ENCODE data around the gene PRL. TPM values are rescaled to one million over a fixed set of nuclear protein-coding genes. Genes with fewer than 3 reads are reported as not detected.

PRL gene
- total and polyA plus RNA-seq, 3 experiments from 2014 or later = 0.21 TPM; not detected in 2

- Mint-ChIP-seq H3K36me3 (no peaks in the 10 kb centered on the region), H3K4me3 (no peak overlapping the region), H3K27me3 (peaks cover 0 to 1% of the 10 kb centered on the region in 2 donors), H3K27ac (no peak overlapping the region), H3K4me1 (no peaks in the 10 kb centered on the region), H3K9me3 (peaks cover 4 to 22% (median 6%) of the 10 kb centered on the region in 5 donors)
- POLR2A ChIA-PET = no interaction called here
- CTCF ChIA-PET = no interaction called here
- Histone ChIP-seq H3K9me3 (ENCODE audit: low read length) (no peaks in the 10 kb centered on the region), H3K27me3 (ENCODE audit: insufficient read depth, low read length, poor library complexity, severe bottlenecking) (no peaks in the 10 kb centered on the region), H3K27ac (ENCODE audit: low read depth, low read length) (no peak overlapping the region), H3K36me3 (ENCODE audit: insufficient read depth, low read length) (no peaks in the 10 kb centered on the region), H3K4me3 (ENCODE audit: low read length) (no peak overlapping the region), H3K4me1 (ENCODE audit: insufficient read depth, low read length) (no peaks in the 10 kb centered on the region)
- DNase-seq = no peak
Measured at GRCh38 chr6:22288721-22289120, 8.1 kb downstream of the PRL start.

GRCh38 chr6:22284666-22285065, 12.2 kb downstream of the PRL start:
- ChIA-PET CTCF (no interaction called here), POLR2A (no interaction called here)
- Histone ChIP-seq H3K9me3 (ENCODE audit: low read length) (no peaks in the 10 kb centered on the region), H3K27me3 (ENCODE audit: insufficient read depth, low read length, poor library complexity, severe bottlenecking) (no peaks in the 10 kb centered on the region), H3K36me3 (ENCODE audit: insufficient read depth, low read length) (no peaks in the 10 kb centered on the region), H3K27ac (ENCODE audit: low read depth, low read length) (no peak overlapping the region), H3K4me1 (ENCODE audit: insufficient read depth, low read length) (no peaks in the 10 kb centered on the region), H3K4me3 (ENCODE audit: low read length) (no peak overlapping the region)
- no peaks in the 10 kb centered on the region for H3K4me1 Mint-ChIP-seq
- H3K9me3 Mint-ChIP-seq = peaks cover 2 to 13% (median 3%) of the 10 kb centered on the region in 5 donors
- no peak for DNase-seq
- H3K36me3 Mint-ChIP-seq = no peaks in the 10 kb centered on the region
- peaks cover 0 to 1% of the 10 kb centered on the region in 2 donors for H3K27me3 Mint-ChIP-seq
- no peak overlapping the region for H3K27ac Mint-ChIP-seq
- no peak overlapping the region for H3K4me3 Mint-ChIP-seq

GRCh38 chr6:22281341-22282085, 15.3 kb downstream of the PRL start:
- Histone ChIP-seq H3K4me3 (ENCODE audit: low read length) (no peak overlapping the region), H3K36me3 (ENCODE audit: insufficient read depth, low read length) (no peaks in the 10 kb centered on the region), H3K9me3 (ENCODE audit: low read length) (no peaks in the 10 kb centered on the region), H3K4me1 (ENCODE audit: insufficient read depth, low read length) (no peaks in the 10 kb centered on the region), H3K27ac (ENCODE audit: low read depth, low read length) (no peak overlapping the region), H3K27me3 (ENCODE audit: insufficient read depth, low read length, poor library complexity, severe bottlenecking) (no peaks in the 10 kb centered on the region)
- H3K4me3 Mint-ChIP-seq = no peak overlapping the region
- no peaks in the 10 kb centered on the region for H3K4me1 Mint-ChIP-seq
- CTCF ChIA-PET = no interaction called here
- H3K9me3 Mint-ChIP-seq = peaks cover 0 to 17% (median 6%) of the 10 kb centered on the region in 5 donors
- H3K27ac Mint-ChIP-seq = no peak overlapping the region
- H3K36me3 Mint-ChIP-seq = no peaks in the 10 kb centered on the region
- peaks cover 0 to 1% of the 10 kb centered on the region in 2 donors for H3K27me3 Mint-ChIP-seq
- no peak for DNase-seq
- POLR2A ChIA-PET = no interaction called here

GRCh38 chr6:22279427-22279826, 17.4 kb downstream of the PRL start:
- DNase-seq = no peak
- ChIA-PET CTCF (no interaction called here), POLR2A (no interaction called here)
- Histone ChIP-seq H3K27me3 (ENCODE audit: insufficient read depth, low read length, poor library complexity, severe bottlenecking) (no peaks in the 10 kb centered on the region), H3K4me1 (ENCODE audit: insufficient read depth, low read length) (no peaks in the 10 kb centered on the region), H3K27ac (ENCODE audit: low read depth, low read length) (no peak overlapping the region), H3K4me3 (ENCODE audit: low read length) (no peak overlapping the region), H3K36me3 (ENCODE audit: insufficient read depth, low read length) (no peaks in the 10 kb centered on the region), H3K9me3 (ENCODE audit: low read length) (no peaks in the 10 kb centered on the region)
- Mint-ChIP-seq H3K4me3 (no peak overlapping the region), H3K27me3 (no peaks in the 10 kb centered on the region), H3K9me3 (peaks cover 0 to 20% (median 10%) of the 10 kb centered on the region in 5 donors), H3K4me1 (no peaks in the 10 kb centered on the region), H3K27ac (no peak overlapping the region), H3K36me3 (no peaks in the 10 kb centered on the region)

DNA sequence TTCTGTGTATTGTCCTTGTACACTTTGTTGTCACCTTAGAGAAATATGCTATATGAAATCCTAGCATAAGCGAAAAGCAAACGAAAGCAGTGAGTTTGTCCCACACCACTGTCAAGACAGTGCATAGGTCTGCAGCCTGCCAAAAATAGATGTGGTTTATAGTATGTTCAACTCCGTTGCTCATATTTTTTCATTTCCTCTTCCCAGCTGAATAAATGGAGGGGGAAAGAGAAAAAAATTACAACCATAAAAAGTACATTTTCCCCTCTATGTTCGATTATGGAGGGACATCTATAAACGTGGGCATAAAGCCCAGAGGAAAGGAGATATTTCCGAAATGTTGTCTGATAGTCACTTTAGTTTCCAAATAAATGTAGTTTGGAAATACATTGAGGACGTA, 25.8 kb downstream of the PRL start:
- Mint-ChIP-seq H3K4me1 (no peaks in the 10 kb centered on the region), H3K4me3 (no peak overlapping the region), H3K27ac (no peak overlapping the region), H3K27me3 (no peaks in the 10 kb centered on the region), H3K9me3 (peaks cover 2 to 13% (median 6%) of the 10 kb centered on the region in 5 donors), H3K36me3 (peaks cover 0 to 3% (median 0%) of the 10 kb centered on the region in 3 donors)
- no peak overlapping the region for H3K27ac ChIP-seq (ENCODE audit: low read depth, low read length)
- H3K4me1 ChIP-seq (ENCODE audit: insufficient read depth, low read length) = no peaks in the 10 kb centered on the region
- no peak overlapping the region for H3K4me3 ChIP-seq (ENCODE audit: low read length)
- POLR2A ChIA-PET = no interaction called here
- CTCF ChIA-PET = no interaction called here
- no peaks in the 10 kb centered on the region for H3K27me3 ChIP-seq (ENCODE audit: insufficient read depth, low read length, poor library complexity, severe bottlenecking)
- no peaks in the 10 kb centered on the region for H3K36me3 ChIP-seq (ENCODE audit: insufficient read depth, low read length)
- H3K9me3 ChIP-seq (ENCODE audit: low read length) = no peaks in the 10 kb centered on the region
- no peak for DNase-seq

GRCh38 chr6:22263748-22264147, 33.1 kb downstream of the PRL start:
- ChIA-PET CTCF (no interaction called here), POLR2A (no interaction called here)
- Mint-ChIP-seq H3K4me1 (no peaks in the 10 kb centered on the region), H3K27ac (no peak overlapping the region), H3K27me3 (no peaks in the 10 kb centered on the region), H3K9me3 (peaks cover 0 to 10% (median 2%) of the 10 kb centered on the region in 5 donors), H3K4me3 (no peak overlapping the region), H3K36me3 (peaks cover 0 to 3% (median 0%) of the 10 kb centered on the region in 3 donors)
- Histone ChIP-seq H3K4me1 (ENCODE audit: insufficient read depth, low read length) (no peaks in the 10 kb centered on the region), H3K27me3 (ENCODE audit: insufficient read depth, low read length, poor library complexity, severe bottlenecking) (no peaks in the 10 kb centered on the region), H3K36me3 (ENCODE audit: insufficient read depth, low read length) (no peaks in the 10 kb centered on the region), H3K27ac (ENCODE audit: low read depth, low read length) (no peak overlapping the region), H3K9me3 (ENCODE audit: low read length) (no peaks in the 10 kb centered on the region), H3K4me3 (ENCODE audit: low read length) (no peak overlapping the region)
- DNase-seq = no peak

- POLR2A ChIA-PET = no interaction called here
- no peaks in the 10 kb centered on the region for H3K36me3 Mint-ChIP-seq
- no peak overlapping the region for H3K4me3 Mint-ChIP-seq
- H3K4me3 ChIP-seq (ENCODE audit: low read length) = no peak overlapping the region
- no peak for DNase-seq
- no peaks in the 10 kb centered on the region for H3K4me1 Mint-ChIP-seq
- H3K9me3 ChIP-seq (ENCODE audit: low read length) = no peaks in the 10 kb centered on the region
- CTCF ChIA-PET = no interaction called here
- no peaks in the 10 kb centered on the region for H3K27me3 ChIP-seq (ENCODE audit: insufficient read depth, low read length, poor library complexity, severe bottlenecking)
- no peaks in the 10 kb centered on the region for H3K4me1 ChIP-seq (ENCODE audit: insufficient read depth, low read length)
- H3K27ac ChIP-seq (ENCODE audit: low read depth, low read length) = no peak overlapping the region
- H3K36me3 ChIP-seq (ENCODE audit: insufficient read depth, low read length) = no peaks in the 10 kb centered on the region
- no peaks in the 10 kb centered on the region for H3K27me3 Mint-ChIP-seq
- no peak overlapping the region for H3K27ac Mint-ChIP-seq
- H3K9me3 Mint-ChIP-seq = peaks cover 0 to 11% (median 0%) of the 10 kb centered on the region in 5 donors
Measured at GRCh38 chr6:22254886-22255285, 42.0 kb downstream of the PRL start.

DNA sequence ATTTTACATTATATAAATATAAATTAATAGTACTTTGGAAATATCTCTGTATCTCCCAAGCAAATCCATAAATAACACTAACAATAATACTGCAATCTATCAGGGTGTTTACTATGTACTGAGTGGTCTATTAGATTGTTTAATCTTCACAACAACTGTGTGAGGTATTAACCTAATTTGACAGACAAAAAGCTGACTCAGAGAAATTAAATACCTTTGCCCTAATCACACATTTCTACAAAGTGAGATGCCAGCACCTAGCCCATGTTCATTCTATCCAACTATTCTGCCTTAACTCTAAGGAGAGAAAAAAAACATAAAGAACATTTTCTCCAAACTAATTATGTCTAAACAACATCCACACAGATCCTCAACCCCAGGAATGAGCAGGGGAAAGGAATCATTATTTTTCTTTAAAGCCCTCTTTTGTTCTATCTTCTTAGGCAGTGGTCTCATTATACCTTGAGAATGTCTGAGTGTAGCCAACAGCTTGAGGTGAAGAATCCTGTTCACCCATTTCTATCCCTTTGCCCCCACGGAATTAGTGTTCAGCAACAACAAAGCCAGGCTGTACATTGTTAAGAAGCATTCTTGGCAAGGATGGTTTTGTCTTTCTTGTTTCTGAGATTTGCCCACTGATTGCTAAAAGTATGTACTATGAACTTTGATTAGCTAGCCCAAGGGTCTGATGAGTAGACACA, 42.7 kb downstream of the PRL start:
- H3K27ac ChIP-seq (ENCODE audit: low read depth, low read length) = no peak overlapping the region
- ChIA-PET CTCF (no interaction called here), POLR2A (no interaction called here)
- Mint-ChIP-seq H3K4me3 (no peak overlapping the region), H3K4me1 (no peaks in the 10 kb centered on the region), H3K27ac (no peak overlapping the region), H3K9me3 (peaks cover 0 to 12% (median 0%) of the 10 kb centered on the region in 5 donors), H3K36me3 (no peaks in the 10 kb centered on the region), H3K27me3 (no peaks in the 10 kb centered on the region)
- no peak for DNase-seq
- H3K4me1 ChIP-seq (ENCODE audit: insufficient read depth, low read length) = no peaks in the 10 kb centered on the region
- H3K4me3 ChIP-seq (ENCODE audit: low read length) = no peak overlapping the region
- no peaks in the 10 kb centered on the region for H3K36me3 ChIP-seq (ENCODE audit: insufficient read depth, low read length)
- H3K9me3 ChIP-seq (ENCODE audit: low read length) = no peaks in the 10 kb centered on the region
- no peaks in the 10 kb centered on the region for H3K27me3 ChIP-seq (ENCODE audit: insufficient read depth, low read length, poor library complexity, severe bottlenecking)
